Activated CD4-positive, alpha-beta T cell treated with anti-CD3 and anti-CD28 coated beads for 48 hours (primary cell): ENCODE data around the gene FANCI.

Experiments used
- DNase-seq: peaks from one replicate; pipeline ENCODE4 v3.0.0-alpha.2; 2020

Gene FANCI

DNA sequence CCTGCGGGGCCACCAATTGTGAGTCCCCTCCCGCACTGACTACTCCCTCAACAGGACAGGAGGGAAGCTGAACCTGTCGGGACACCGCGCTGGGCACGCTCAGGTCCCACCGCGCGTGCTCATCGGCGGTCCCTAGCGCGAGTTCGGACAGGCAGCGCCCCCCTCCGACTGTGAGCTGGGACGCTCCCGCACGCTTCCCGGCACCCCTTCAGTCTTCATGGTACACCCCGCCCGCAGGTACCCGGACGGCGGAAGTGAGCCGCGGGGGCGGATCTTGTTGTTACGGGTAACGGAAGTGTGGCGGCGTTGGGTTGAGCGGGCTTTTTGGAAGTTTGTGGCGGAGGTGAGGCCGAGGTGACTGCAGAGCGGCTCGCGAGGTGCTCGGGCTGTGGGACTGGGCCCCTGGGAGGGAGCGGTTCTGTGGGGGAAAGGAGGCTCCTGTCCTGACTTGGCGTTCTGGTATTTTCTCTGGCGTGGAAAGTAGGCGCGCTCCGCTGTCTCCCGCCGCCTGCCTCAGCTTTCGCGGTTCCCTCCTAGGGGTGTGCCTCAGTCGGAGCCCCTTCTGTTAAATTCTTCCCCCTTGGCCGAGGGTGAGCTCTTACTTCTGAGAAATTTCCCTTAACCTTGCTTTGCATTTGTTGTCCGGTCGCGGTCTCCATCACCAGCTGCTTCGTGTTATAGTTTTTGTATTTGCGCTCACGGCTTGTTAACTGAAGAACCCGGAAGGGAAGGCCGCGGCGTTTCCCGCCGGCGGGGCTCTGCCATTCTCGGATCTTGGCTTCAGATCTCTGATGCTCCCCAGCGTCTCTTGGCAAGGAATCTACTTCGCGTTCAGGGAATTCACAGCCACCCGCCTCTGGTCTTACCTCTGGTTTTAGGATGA lies at the start of gene FANCI:
FANCI (plus strand) TSS at position 289 of the 883 bp plus-strand sequence. CDS start 3,669 bp downstream, outside the sequence.
- peak; percentile 98 for DNase-seq

DNA sequence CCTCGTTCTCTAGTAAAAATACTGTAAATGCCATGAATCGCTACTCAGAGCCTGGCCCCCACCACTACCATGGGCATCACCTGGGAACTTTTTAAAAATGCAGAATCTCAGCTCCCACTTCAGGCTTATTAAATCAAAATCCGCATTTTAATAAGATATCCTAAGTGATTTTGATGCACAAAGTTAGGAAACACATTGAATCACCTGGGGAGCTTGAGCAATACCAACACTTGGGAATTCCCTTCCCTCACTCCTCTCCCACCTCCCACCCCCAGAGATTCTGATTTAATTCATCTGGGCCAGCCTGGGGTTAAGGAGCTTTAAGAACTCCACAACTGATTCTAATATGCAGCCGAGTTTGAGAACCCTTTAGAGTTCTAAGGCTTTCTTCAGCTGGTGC lies 49.2 kb upstream of the FANCI start:
- no peak for DNase-seq

DNA sequence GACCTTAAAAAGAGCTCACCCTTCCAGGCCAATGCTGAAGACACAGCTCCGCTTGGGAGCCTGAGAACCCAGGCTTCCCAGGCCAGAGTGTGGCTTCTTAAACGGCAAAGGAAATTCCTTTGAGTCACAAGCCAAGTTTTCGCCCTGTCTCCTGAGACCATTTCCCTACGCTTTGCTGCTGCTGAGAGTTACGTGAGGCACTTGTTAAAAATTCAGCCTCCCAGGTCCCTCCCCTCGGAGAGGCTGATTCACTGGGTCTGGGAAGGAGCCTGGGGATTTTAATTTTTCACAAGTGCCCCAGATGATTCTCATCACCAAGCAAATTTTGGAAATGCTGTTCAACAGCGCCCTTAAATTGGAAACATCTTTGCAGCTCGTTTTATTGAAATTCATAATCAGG lies 47.9 kb upstream of the FANCI start:
- DNase-seq: no peak

DNA sequence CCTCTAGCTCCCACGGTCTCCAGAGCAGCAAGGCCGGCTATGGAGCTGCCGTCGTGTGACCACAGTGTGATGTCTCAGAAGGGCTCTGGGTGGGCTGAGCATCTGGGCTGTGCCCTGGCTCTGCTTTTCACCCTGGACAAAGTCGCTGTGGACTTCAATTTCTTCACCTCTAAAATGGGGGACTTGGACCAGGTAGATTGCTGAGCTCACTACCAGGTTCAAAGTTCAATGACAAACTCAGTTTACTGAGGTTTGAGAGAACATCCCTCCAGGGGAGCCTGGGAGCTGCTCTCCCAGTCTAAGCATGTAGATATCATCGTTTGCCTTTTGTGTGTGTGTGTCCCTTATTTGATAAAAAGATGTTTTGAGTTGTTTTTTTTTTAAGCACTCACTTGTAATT lies 47.5 kb upstream of the FANCI start:
- no peak for DNase-seq

DNA sequence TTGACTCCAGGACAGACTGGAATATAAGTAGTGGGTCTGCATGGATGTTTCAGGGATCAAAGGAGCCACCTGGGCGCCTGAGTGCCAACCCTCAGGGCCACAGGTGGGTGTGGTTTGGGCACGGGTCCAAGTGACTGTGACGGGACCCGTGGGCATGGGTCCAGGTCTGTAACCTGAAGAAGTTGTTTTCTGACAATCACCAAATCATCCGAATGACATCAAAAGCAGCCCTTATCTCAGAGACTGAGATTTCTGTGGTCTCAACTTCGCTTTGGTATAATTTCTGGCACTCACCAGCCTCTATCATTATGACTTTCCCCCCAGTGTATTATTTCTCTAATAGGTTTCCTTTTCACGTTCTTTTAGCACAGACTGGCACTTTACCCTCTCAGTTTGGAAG lies 46.8 kb upstream of the FANCI start:
- DNase-seq: peak; percentile 76

DNA sequence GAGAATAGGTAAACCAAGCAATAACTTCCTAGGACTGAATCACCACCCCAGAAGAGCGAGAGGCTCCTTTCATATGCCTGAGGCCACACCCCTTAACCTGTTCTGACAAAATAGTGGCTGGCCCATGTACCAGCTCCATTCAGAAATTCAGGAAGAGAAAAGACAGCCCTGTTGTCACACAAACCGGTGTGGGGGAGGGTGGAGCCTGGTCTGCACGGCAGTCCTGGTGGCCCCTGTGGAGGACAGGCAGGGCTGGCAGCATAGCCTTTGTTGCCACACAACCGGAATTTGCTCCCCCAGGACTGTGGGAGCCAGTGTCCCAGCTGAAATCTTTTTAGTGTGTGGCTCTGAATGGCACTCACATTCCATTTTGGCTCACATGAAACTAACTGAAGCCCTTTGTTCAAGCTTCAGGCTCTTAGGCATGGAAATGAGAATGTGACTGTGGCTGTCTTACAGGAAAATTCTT lies 46.2 kb upstream of the FANCI start:
- peak; percentile 41 for DNase-seq

DNA sequence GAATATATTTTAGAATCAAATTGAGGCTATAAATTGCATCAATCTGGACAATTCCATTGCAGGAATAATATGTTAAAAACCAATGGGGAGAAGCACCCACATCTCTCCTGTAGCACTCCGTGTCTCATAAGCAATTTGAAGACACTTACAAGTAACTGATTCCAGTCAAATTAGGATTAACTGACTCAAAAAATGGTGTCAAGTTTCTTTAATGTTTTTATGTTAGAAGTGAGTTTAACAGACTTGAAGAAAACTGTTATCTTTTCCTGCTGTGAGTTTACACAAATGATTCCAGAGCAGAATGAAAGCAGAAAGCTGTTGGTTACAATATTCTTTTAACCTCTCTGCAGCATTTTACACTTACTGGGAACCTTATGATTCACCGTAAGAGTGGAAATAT lies 45.6 kb upstream of the FANCI start:
- no peak for DNase-seq

DNA sequence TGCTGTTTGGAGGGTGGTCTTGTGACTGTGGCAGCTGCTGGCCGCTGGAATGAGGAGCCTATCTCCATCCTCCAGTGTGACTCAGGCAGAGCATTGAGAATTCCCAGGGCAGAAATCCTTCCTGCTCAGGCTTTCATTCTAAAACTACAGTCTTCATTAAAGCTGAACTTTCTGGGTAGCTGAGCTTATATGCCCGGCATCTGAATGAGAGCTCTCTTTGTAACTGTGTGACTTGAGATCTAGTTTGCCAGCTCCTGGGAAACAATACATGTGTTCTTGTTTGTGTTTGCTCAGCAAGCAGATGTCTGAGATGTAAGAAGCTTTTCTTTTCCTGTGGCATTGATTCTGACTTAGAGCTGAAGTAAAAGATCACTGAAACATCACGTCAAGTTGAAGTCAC lies 44.8 kb upstream of the FANCI start:
- DNase-seq: no peak

DNA sequence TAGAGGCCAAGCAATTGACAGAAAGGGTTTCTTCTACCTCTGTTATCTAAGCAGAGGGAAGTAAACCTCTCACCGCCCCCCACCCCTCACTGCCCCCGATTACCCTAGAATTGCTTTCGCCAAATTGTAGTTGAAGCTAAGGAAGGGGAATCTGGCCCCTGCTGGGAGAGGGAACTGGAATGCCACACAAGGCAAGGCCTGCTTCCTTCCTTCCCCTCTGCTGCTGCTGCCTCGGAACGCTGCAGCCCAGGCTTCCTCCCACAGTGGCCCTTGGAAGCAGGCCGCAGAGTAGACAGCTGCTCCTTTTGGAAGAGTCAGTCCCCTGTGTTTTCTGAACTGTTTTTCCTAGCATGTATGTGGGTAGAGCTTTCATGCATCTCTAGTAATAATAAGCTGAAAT lies 44.0 kb upstream of the FANCI start:
- no peak for DNase-seq

DNA sequence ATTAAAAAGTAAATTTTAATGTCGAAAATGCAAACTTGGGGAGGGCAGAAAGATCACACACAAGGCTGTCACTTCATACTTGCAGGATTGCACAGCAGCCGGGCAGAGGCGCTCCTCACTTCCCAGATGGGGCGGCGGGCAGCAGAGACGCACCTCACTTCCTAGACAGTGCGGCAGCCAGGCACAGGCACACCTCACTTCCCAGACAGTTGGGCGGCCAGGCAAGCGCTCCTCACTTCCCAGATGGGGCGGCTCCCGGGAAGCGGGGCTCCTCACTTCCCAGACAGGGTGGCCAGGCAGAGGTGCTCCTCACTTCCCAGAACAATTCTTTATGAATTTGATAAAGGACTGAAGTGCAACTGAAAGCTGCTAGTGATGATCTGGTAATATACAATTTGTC lies 43.6 kb upstream of the FANCI start:
- no peak for DNase-seq

DNA sequence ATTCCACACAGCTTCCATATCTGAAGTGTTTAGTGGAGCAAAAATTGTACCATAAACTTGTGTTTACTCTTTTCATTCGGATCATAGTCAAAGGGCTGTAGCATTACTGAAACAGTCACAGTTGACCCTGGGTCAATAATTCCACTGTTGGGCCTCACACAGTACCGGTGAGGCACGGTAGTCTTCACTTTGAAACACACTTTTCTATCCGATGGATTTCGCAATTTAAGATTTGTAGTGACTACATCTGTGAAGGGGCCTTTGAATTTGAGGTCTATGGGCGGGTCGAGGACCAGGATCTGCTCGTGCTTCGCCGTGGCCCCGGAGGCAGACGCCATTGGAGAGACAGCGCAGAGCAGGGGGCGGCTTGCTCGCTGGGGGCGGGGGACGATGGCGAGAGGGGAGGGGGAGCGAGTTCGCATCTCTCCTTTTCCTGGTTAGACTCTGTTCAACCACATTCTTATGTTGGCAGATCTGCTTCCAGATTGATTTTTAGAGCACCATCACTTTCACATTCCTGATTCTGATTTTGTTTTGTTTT lies 42.2 kb upstream of the FANCI start:
- DNase-seq: no peak

DNA sequence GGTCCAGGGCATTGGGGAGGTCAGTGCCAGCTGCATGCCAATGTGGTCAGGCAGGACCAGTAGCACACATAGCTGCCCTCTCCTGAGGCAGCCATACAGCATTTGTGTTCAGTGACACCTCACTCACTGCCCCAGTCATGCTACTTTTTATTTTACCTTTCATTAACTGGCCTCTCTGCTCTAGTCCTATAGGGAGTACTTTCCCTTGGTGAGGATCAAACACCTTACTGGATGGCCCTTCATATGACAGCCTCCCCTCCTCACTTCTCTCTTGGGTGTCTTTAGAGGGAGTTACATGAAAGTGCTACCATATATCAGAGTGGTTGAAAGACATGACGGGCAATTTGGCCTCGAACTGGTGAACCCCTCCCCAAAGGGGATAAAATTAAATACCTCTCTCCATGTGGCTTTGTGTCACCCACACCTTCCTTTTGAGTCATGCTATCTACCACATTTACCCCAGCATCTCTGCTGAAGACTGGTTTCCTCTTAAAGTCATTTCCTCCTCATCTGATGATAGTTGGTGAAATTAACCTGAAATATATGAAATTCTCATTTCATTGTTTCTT lies 40.0 kb upstream of the FANCI start:
- peak; percentile 47 for DNase-seq

DNA sequence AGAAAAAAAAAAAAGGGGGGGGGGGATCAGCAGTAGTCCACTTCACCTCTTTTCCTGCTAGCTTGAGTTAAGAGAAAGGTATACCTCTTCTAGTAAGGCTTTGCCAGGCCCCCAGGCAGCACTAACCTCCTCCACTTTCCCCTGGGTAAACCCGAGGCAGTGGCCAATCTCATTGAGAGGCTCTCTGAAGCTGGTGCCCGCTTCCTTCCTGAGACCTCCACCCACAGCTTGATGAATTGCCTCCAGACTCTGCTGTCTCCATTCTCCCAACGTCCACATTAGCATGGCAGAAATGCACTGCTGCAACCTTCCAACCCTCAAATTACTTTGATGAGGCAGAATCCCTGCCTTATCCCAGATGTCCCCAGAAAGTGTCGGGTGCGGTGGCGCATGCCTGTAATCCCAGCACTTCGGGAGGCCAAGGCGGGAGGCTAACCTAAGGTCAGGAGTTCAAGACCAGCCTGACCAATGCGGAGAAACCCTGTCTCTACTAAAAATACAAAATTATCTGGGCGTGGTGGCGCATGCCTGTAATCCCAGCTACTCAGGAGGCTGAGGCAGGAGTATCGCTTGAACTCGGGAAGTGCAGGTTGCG lies 37.7 kb upstream of the FANCI start:
- DNase-seq: no peak

DNA sequence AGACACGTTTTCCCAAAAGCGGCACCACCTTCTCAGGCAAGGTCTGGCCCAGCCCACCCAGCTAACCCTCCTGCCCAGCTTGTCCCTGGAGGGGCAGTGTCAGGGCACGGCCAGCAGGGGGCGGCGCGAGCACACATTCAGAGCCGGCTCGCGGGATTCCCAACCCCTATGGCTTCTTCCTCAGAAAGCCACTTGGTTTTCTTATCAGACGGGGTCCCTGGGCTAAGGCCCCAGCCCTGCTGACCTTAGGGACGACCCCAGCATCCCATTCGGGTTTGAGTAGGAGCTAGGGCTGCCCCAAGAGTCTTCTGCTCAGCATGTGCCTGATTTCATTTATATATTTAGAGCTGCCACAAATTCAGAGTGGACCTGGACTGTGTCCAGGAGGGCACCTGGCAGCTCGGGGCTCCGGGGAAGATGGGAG lies 36.9 kb upstream of the FANCI start:
- DNase-seq: peak; percentile 85

DNA sequence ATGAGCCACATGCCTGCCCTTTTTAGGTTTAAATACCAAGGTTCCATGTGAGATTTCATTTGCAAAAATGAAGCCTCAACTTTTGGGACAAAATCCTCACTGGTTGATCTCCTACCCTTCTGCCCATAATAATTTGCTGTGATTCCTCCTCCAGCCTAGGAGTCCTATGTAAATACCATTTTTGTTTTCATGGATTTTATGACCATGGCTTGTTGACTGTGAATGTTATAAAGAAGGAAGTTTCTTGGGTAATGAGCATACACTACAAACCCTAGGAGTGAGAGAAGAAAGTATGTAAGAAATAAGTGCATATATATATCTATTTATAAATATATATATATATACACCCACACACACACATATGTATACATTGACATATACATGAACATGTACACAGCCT lies 35.5 kb upstream of the FANCI start:
- no peak for DNase-seq

DNA sequence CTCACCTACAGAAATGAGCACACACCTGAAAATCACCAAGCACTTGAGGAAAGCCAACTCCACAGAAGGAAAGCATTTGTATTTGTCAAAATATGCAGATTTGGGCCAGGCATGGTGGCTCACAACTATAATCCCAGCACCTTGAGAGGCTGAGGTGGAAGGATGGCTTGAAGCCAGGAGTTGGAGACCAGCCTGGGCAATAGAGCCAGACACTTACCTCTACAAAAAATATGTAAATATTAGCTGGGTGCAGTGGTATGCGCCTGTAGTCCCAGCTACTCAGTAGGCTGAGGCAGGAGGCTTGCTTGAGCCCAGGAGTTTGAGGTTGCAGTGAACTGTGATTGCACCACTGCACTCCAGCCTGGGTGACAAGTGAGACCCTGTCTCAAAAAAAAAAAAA lies 34.7 kb upstream of the FANCI start:
- no peak for DNase-seq

DNA sequence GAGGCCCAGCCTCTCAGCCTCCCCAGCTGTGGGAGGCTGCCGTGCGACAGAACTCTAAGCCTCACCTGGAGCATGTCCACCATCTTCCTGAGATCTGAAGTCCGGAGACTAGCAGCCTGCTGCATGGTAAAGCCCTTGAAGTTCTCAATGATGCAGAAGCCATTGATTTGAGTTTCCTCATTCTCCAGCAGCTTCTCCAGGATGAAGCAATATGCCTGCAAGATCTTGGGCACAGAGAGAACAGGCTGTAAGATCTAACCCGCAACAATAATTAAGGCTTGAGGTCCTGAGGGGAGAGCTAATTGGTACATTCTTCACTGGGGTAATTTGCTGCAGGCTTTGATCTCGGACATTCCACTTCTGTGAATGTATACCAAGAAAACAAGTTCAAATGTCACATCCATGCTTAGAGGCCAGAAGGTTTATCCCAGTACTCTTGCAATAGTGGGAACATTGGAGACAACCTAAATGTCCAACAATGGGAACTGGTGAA lies 32.1 kb upstream of the FANCI start:
- DNase-seq: no peak

DNA sequence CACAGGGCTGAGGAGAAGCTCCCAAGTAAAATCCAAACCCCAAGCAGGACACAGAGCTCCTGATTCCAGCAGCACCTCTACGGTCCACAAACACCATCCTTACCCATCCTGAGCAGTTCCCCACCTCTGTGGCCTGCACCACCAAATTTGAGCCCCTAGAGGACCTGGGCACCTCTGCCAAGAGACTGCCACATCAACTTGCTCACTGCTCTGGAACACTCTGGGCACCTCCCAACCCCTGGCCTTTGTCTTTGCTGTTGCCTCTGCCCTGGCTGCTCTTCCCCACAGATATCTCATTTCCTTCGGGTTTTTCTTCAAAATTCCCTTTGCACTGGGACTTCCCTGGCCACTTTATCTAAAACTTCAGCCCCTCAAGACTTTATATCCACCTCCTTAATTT lies 28.2 kb upstream of the FANCI start:
- DNase-seq: no peak

DNA sequence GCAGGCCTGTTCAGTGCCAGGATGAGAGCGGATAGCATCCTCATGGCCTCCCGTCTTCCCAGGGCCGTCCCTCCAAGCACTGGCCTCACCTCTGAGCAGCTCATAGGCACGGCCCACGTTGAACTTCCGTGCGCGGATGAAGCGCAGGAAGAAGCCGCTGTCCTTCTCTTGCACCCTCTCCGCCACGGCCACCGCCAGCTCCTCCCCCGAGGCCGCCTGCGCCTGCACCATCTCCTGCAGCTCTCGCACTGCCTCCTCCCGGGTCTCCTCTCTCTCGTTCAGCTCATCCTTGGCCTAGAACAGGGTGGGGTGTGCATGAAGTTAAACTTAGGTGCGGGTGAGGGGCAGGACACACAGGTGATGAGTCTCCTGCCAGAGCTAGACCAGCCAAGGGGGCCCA lies 26.7 kb upstream of the FANCI start:
- DNase-seq: no peak

DNA sequence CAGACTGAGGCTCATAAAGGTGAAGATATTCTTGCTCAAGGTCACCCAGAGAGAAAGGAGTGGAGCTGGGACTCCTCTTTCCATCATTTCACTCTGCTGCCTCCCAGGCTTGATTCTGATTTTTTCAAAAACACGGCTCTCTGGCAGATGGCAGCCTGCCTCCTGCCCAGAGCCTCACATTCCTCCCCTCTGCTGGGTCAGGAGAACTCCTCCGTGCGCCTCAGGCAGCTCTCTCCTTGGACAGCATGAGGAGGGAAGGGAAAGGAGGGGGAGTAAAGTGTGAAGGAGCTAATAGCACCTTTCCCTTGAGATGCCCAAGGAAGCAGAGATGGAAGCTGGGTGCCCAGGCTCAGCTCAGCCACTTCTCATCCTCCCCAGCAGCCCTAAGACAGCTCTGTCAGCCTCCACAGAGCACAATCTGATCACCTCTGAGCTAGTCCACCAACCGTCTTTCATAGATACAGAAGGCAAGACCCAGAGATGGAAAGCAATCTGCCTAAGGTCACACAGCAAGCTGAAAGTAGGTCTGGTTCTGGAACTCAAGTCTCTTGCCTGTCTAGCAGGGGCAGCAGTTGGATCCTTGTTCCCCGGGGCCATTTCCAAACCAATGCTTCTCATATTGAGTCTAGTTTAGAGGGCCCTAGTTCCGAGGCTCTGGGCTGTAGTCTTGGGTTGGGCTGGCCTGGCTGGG lies 25.9 kb upstream of the FANCI start:
- no peak for DNase-seq

DNA sequence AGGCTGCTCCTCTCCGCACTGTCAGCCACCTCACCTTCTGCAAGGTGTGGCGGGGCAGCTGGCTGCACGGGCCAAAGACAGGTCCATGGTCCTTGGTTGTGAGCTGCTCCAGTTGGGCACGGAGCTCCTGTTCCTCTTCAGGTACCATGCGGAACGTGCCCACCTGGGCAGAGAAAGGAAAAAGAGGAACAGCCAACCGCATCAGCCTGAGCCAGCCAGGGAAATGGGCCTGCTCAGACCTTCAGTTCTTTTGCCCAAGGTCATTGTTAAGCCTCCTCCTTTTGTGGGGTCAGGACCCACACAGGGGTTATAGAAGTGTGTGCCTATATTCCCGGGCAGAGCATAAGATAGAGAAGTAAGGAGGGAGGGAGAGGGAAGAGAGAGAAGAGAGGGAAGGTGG lies 25.2 kb upstream of the FANCI start:
- no peak for DNase-seq

DNA sequence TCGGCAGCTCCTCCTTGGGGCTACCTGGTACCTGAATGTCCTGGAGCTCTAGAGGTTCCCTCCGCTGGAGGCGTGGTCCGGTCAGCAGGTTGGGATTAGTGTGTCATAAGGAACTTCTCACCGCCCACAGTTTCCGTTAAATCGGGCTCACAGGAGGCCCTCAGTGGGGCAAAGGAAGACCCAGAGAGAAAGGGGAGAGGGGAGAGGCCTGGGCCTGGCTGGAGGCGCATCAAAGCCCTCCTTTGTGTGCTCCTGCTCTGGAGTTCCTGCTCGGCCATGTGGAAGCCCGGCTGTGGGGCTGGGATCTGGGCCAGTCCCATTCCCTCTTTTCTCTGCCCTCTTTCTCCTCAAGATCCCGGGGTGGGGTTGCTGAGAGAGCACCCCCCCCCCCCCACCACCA lies 22.2 kb upstream of the FANCI start, which contains the start of gene RLBP1:
RLBP1 (minus strand) TSS at position 37 of the 400 bp plus-strand sequence. CDS start 2,604 bp downstream, outside the sequence.
- DNase-seq: no peak

DNA sequence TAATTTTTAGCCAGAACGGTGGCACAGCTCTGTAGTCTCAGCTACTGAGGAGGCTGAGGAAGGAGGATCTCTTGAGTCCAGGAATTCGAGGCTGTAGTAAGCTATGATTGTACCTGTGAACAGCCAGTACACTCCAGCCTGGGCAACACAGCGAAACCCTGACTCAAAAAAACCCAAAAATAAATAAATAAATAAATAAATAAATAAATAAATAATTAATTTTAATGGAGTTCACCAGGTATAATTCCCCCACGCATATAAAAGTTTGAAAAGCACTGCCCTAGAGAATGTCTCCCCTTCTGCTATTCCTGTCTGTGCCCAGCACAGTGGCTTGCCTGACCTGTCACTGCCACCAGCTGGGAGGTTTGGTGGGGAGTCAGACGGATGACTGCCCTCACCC lies 18.2 kb upstream of the FANCI start:
- DNase-seq: no peak
